Stimulated activated memory B cell treated with anti-CD40 and anti-IgM and Interleukin-4, amounts not matched to agents 10 μg/mL and 1 μg/mL and 100 μg/mL, for 72 hours (primary cell): ENCODE measurements around the gene POMC.
"Not testable (repeated sequence)": the region's sequence is repeated elsewhere in the genome, so short reads cannot be mapped to it uniquely, and the experiment has no call there.

Source experiments
- ATAC-seq: fragments of 150-1000 bp; cut with Tn5 transposase; 2 replicates; pipeline ENCODE4 v1.10.0; 2021
- H3K27ac Mint-ChIP-seq: one replicate; pipeline ENCODE4 v1.8.0; 2022; ENCODE audit warnings: mild to moderate bottlenecking, mixed read lengths
- H3K27me3 Mint-ChIP-seq: one replicate; pipeline ENCODE4 v1.8.0; 2022; ENCODE audit warnings: mixed read lengths
- H3K36me3 Mint-ChIP-seq: one replicate; pipeline ENCODE4 v1.8.0; 2022; ENCODE audit warnings: mixed read lengths
- H3K4me1 Mint-ChIP-seq: one replicate; pipeline ENCODE4 v1.8.0; 2022; ENCODE audit warnings: mixed read lengths
- H3K4me3 Mint-ChIP-seq: one replicate; pipeline ENCODE4 v1.8.0; 2022; ENCODE audit warnings: mild to moderate bottlenecking, moderate library complexity, mixed read lengths
- H3K9me3 Mint-ChIP-seq: one replicate; pipeline ENCODE4 v1.8.0; 2022; ENCODE audit warnings: mixed read lengths

Gene POMC

GRCh38 chr2:25131253-25131566 lies 37.2 kb downstream of the POMC start:
- Mint-ChIP-seq H3K4me1 (peaks cover 28% of the 10 kb centered on the region), H3K27ac (no peak overlapping the region), H3K27me3 (peaks cover 63% of the 10 kb centered on the region), H3K36me3 (no peaks in the 10 kb centered on the region), H3K9me3 (no peaks in the 10 kb centered on the region), H3K4me3 (peak overlapping the region; percentile 55)
- ATAC-seq: no peak

- peak; percentile 9 for ATAC-seq
- peaks cover 28% of the 10 kb centered on the region for H3K4me1 Mint-ChIP-seq
- H3K36me3 Mint-ChIP-seq: no peaks in the 10 kb centered on the region
- no peak overlapping the region for H3K27ac Mint-ChIP-seq
- no peak overlapping the region for H3K4me3 Mint-ChIP-seq
- H3K9me3 Mint-ChIP-seq: no peaks in the 10 kb centered on the region
- H3K27me3 Mint-ChIP-seq: peaks cover 51% of the 10 kb centered on the region
Observed at GRCh38 chr2:25129901-25130520, 38.4 kb downstream of the POMC start.

GRCh38 chr2:25127646-25128045 lies 40.7 kb downstream of the POMC start:
- Mint-ChIP-seq H3K9me3 (no peaks in the 10 kb centered on the region), H3K27me3 (peaks cover 34% of the 10 kb centered on the region), H3K27ac (no peak overlapping the region), H3K36me3 (no peaks in the 10 kb centered on the region), H3K4me3 (no peak overlapping the region), H3K4me1 (peaks cover 28% of the 10 kb centered on the region)
- no peak for ATAC-seq

GRCh38 chr2:25127071-25127470 lies 41.3 kb downstream of the POMC start:
- H3K27me3 Mint-ChIP-seq: peaks cover 34% of the 10 kb centered on the region
- H3K9me3 Mint-ChIP-seq, H3K4me3 Mint-ChIP-seq, H3K27ac Mint-ChIP-seq, H3K36me3 Mint-ChIP-seq, ATAC-seq: not testable (repeated sequence)
- peaks cover 24% of the 10 kb centered on the region for H3K4me1 Mint-ChIP-seq

GRCh38 chr2:25125976-25126375 lies 42.4 kb downstream of the POMC start:
- H3K4me3 Mint-ChIP-seq: no peak overlapping the region
- no peak for ATAC-seq
- no peaks in the 10 kb centered on the region for H3K36me3 Mint-ChIP-seq
- H3K4me1 Mint-ChIP-seq: peaks cover 15% of the 10 kb centered on the region
- no peak overlapping the region for H3K27ac Mint-ChIP-seq
- H3K9me3 Mint-ChIP-seq: no peaks in the 10 kb centered on the region
- H3K27me3 Mint-ChIP-seq: peaks cover 24% of the 10 kb centered on the region

- peaks cover 17% of the 10 kb centered on the region for H3K27me3 Mint-ChIP-seq
- no peaks in the 10 kb centered on the region for H3K36me3 Mint-ChIP-seq
- no peak overlapping the region for H3K27ac Mint-ChIP-seq
- H3K4me3 Mint-ChIP-seq: no peak overlapping the region
- H3K9me3 Mint-ChIP-seq: no peaks in the 10 kb centered on the region
- peaks cover 15% of the 10 kb centered on the region for H3K4me1 Mint-ChIP-seq
- no peak for ATAC-seq
Observed at GRCh38 chr2:25125189-25125588, 43.2 kb downstream of the POMC start.

GRCh38 chr2:25123682-25124081 lies 44.7 kb downstream of the POMC start:
- Mint-ChIP-seq H3K36me3 (no peaks in the 10 kb centered on the region), H3K27ac (no peak overlapping the region)

GRCh38 chr2:25122367-25122766 lies 46.0 kb downstream of the POMC start:
- no peak for ATAC-seq
- Mint-ChIP-seq H3K4me3 (no peak overlapping the region), H3K27me3 (peaks cover 28% of the 10 kb centered on the region), H3K4me1 (no peaks in the 10 kb centered on the region), H3K36me3 (no peaks in the 10 kb centered on the region), H3K27ac (no peak overlapping the region), H3K9me3 (peaks cover 3% of the 10 kb centered on the region)

More at GRCh38 chr2:25123682-25124081, 44.7 kb downstream of the POMC start:
- Mint-ChIP-seq H3K9me3 (no peaks in the 10 kb centered on the region), H3K4me3 (no peak overlapping the region), H3K27me3 (peaks cover 14% of the 10 kb centered on the region), H3K4me1 (peaks cover 4% of the 10 kb centered on the region)
- ATAC-seq: no peak

- Mint-ChIP-seq H3K4me3 (no peak overlapping the region), H3K9me3 (peaks cover 3% of the 10 kb centered on the region), H3K27ac (no peak overlapping the region), H3K4me1 (no peaks in the 10 kb centered on the region), H3K27me3 (peaks cover 40% of the 10 kb centered on the region), H3K36me3 (no peaks in the 10 kb centered on the region)
- ATAC-seq: no peak
Observed at GRCh38 chr2:25119263-25119662, 49.1 kb downstream of the POMC start.

- ATAC-seq: no peak
- no peaks in the 10 kb centered on the region for H3K4me1 Mint-ChIP-seq
- no peaks in the 10 kb centered on the region for H3K36me3 Mint-ChIP-seq
- H3K4me3 Mint-ChIP-seq: no peak overlapping the region
- peaks cover 26% of the 10 kb centered on the region for H3K27me3 Mint-ChIP-seq
- no peak overlapping the region for H3K27ac Mint-ChIP-seq
- H3K9me3 Mint-ChIP-seq: peaks cover 3% of the 10 kb centered on the region
Observed at GRCh38 chr2:25116956-25117355, 51.4 kb downstream of the POMC start.

GRCh38 chr2:25115902-25116301 lies 52.5 kb downstream of the POMC start:
- H3K27me3 Mint-ChIP-seq: peaks cover 35% of the 10 kb centered on the region
- H3K9me3 Mint-ChIP-seq: peaks cover 3% of the 10 kb centered on the region
- no peaks in the 10 kb centered on the region for H3K4me1 Mint-ChIP-seq
- no peak overlapping the region for H3K27ac Mint-ChIP-seq
- ATAC-seq: no peak
- H3K36me3 Mint-ChIP-seq: no peaks in the 10 kb centered on the region
- no peak overlapping the region for H3K4me3 Mint-ChIP-seq

GRCh38 chr2:25115249-25115883 lies 53.0 kb downstream of the POMC start:
- Mint-ChIP-seq H3K4me3 (no peak overlapping the region), H3K36me3 (no peaks in the 10 kb centered on the region), H3K27me3 (peaks cover 40% of the 10 kb centered on the region), H3K27ac (no peak overlapping the region), H3K9me3 (peaks cover 3% of the 10 kb centered on the region), H3K4me1 (no peaks in the 10 kb centered on the region)
- no peak for ATAC-seq

- Mint-ChIP-seq H3K4me1 (no peaks in the 10 kb centered on the region), H3K9me3 (no peaks in the 10 kb centered on the region), H3K27me3 (peaks cover 34% of the 10 kb centered on the region), H3K4me3 (no peak overlapping the region), H3K27ac (no peak overlapping the region), H3K36me3 (no peaks in the 10 kb centered on the region)
- ATAC-seq: peak; percentile 28
Observed at GRCh38 chr2:25112113-25112512, 56.3 kb downstream of the POMC start.
